22Rv1 (cell line): ENCODE measurements around the gene SPTBN1.

Experiments
- ZFX ChIP-seq: fragments of 450-650 bp; IDR thresholded peaks from 2 replicates; pipeline ENCODE4 v1.6.1; 2017; ENCODE audit warnings: antibody characterized with exemption, borderline replicate concordance
- TF ChIP-seq, protein P1 (sequence below): fragments of 450-650 bp; IDR thresholded peaks from 2 replicates; pipeline ENCODE4 v1.5.1; 2017; ENCODE audit warnings: mild to moderate bottlenecking

DNA sequence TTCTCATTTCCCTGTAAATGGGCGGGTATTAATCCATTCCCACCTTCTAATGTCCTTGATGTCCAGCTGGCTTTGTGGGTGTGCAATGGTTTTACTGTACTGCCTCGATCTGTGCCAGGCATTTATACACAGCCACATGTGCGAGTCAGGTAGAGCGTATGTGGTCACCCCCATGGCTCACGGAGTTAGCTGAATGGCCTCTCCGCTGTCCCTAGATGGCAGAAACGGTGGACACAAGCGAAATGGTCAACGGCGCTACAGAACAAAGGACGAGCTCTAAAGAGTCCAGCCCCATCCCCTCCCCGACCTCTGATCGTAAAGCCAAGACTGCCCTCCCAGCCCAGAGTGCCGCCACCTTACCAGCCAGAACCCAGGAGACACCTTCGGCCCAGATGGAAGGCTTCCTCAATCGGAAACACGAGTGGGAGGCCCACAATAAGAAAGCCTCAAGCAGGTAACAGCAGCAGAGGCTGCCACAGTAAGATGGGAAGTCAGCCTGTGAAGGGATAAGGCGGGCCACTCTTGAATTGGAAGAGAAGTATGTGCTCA is 208.2 kb downstream of the SPTBN1 start:
- TF ChIP-seq, protein P1, sequence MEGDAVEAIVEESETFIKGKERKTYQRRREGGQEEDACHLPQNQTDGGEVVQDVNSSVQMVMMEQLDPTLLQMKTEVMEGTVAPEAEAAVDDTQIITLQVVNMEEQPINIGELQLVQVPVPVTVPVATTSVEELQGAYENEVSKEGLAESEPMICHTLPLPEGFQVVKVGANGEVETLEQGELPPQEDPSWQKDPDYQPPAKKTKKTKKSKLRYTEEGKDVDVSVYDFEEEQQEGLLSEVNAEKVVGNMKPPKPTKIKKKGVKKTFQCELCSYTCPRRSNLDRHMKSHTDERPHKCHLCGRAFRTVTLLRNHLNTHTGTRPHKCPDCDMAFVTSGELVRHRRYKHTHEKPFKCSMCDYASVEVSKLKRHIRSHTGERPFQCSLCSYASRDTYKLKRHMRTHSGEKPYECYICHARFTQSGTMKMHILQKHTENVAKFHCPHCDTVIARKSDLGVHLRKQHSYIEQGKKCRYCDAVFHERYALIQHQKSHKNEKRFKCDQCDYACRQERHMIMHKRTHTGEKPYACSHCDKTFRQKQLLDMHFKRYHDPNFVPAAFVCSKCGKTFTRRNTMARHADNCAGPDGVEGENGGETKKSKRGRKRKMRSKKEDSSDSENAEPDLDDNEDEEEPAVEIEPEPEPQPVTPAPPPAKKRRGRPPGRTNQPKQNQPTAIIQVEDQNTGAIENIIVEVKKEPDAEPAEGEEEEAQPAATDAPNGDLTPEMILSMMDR: no peak
- no peak for TF ChIP-seq ZFX
